B cell (primary cell): ENCODE measurements around the gene RPS6KA1. TPM values are rescaled to one million over a fixed set of nuclear protein-coding genes. Genes with fewer than 3 reads are reported as not detected.
"Not testable (repeated sequence)": the region's sequence is repeated elsewhere in the genome, so short reads cannot be mapped to it uniquely, and the experiment has no call there.

ENCODE experiments used
- ATAC-seq: fragments of 200-7000 bp; cut with Tn5 transposase; one replicate; pipeline ENCODE4 v1.10.0; 2021; ENCODE audit warnings: low read depth, mild to moderate bottlenecking, moderate number of reproducible peaks, moderate library complexity
- CTCF ChIA-PET: fragments of 350-600 bp; sonication (Branson Sonifier 250); formaldehyde crosslinking; loops from one replicate; lab custom pipeline; 2021; ENCODE audit warnings: antibody characterized with exemption, inconsistent platforms; lab: Charles Lee
- POLR2A ChIA-PET: fragments of 350-600 bp; sonication (Branson Sonifier 250); formaldehyde crosslinking; loops from one replicate; lab custom pipeline; 2021; ENCODE audit warnings: antibody characterized with exemption; lab: Charles Lee
- DNase-seq: peaks from one replicate; pipeline ENCODE4 v3.0.0; 2013
- H2AFZ ChIP-seq: 2 replicates; pipeline ENCODE4 v1.6.1; 2012; ENCODE audit warnings: mild to moderate bottlenecking, low read depth, low read length; ENCODE audit not compliant: insufficient read depth, poor library complexity, severe bottlenecking
- H3K27ac ChIP-seq, 2 donors: 1 replicate in 1 of 2; 2 replicates in 1 of 2; pipeline ENCODE4 v1.5.1; 2012 to 2013; ENCODE audit warnings: low read length in 2 of 2, mild to moderate bottlenecking in 2 of 2, moderate library complexity in 1 of 2
- H3K27me3 ChIP-seq, 4 experiments: fragments of 200-600 bp in 1 of 4; sonication (generic) in 1 of 4; replicated peaks in 1 of 4; 1 replicate in 2 of 4; 2 replicates in 2 of 4; pipeline versions ENCODE4 v1.6.1 to v1.7.0; 2013 to 2016; ENCODE audit warnings: low read length in 3 of 4, mild to moderate bottlenecking in 2 of 4, mixed read lengths in 1 of 4, moderate library complexity in 1 of 4; ENCODE audit not compliant: insufficient read depth in 4 of 4, control insufficient read depth in 3 of 4; ENCODE audit errors: control extremely low read depth in 1 of 4
- H3K36me3 ChIP-seq, 2 experiments: replicated peaks in 1 of 2; 1 replicate in 1 of 2; 2 replicates in 1 of 2; pipeline versions ENCODE4 v1.6.1 to v1.7.1; 2013; ENCODE audit warnings: low read length in 1 of 2; ENCODE audit not compliant: insufficient read depth in 2 of 2, control insufficient read depth in 1 of 2; ENCODE audit errors: control extremely low read depth in 1 of 2, extremely low read depth in 1 of 2
- H3K4me1 ChIP-seq, 2 donors: fragments of 200-600 bp in 1 of 2; sonication (generic) in 1 of 2; 1 replicate in 1 of 2; 2 replicates in 1 of 2; pipeline versions ENCODE4 v1.5.1 to v1.6.1; 2013 to 2017; ENCODE audit warnings: low read length in 2 of 2; ENCODE audit not compliant: control insufficient read depth in 2 of 2, insufficient read depth in 2 of 2
- H3K4me2 ChIP-seq: replicated peaks from 2 replicates; pipeline ENCODE3; 2012; ENCODE audit warnings: mild to moderate bottlenecking, low read depth, low read length; ENCODE audit not compliant: poor library complexity, severe bottlenecking
- H3K4me3 ChIP-seq, 5 experiments: fragments of 200-600 bp in 1 of 5; sonication (generic) in 1 of 5; 1 replicate in 3 of 5; 2 replicates in 2 of 5; pipeline versions ENCODE4 v1.5.1 to v1.7.0; 2011 to 2016; ENCODE audit warnings: low read length in 4 of 5, mild to moderate bottlenecking in 4 of 5, low read depth in 2 of 5, control low read depth in 1 of 5, moderate library complexity in 1 of 5; ENCODE audit not compliant: insufficient read depth in 1 of 5; ENCODE audit errors: control extremely low read depth in 1 of 5, extremely low read depth in 1 of 5
- H3K79me2 ChIP-seq: fragments of 200-600 bp; sonication (generic); one replicate; pipeline ENCODE4 v1.6.0; 2016; ENCODE audit warnings: low read length; ENCODE audit not compliant: control insufficient read depth, insufficient read depth
- H3K9ac ChIP-seq: fragments of 200-600 bp; sonication (generic); 2 replicates; pipeline ENCODE4 v1.6.1; 2017; ENCODE audit warnings: mild to moderate bottlenecking, low read length, moderate library complexity
- H3K9me3 ChIP-seq, 3 donors: one replicate each; pipeline versions ENCODE4 v1.6.1 to v1.7.1; 2013; ENCODE audit warnings: low read length in 2 of 3; ENCODE audit not compliant: control insufficient read depth in 2 of 3, insufficient read depth in 1 of 3; ENCODE audit errors: control extremely low read depth in 1 of 3
- H4K20me1 ChIP-seq: 2 replicates; pipeline ENCODE4 v1.6.0; 2012; ENCODE audit warnings: mild to moderate bottlenecking, low read length; ENCODE audit not compliant: insufficient read depth, control insufficient read depth, poor library complexity, severe bottlenecking
- H3K27ac Mint-ChIP-seq: one replicate; pipeline ENCODE4 v1.8.0; 2021; ENCODE audit warnings: mixed read lengths
- H3K27me3 Mint-ChIP-seq: one replicate; pipeline ENCODE4 v1.8.0; 2021; ENCODE audit warnings: mixed read lengths
- H3K4me1 Mint-ChIP-seq: one replicate; pipeline ENCODE4 v1.8.0; 2021; ENCODE audit warnings: mixed read lengths
- H3K4me3 Mint-ChIP-seq: one replicate; pipeline ENCODE4 v1.8.0; 2021; ENCODE audit warnings: mixed read lengths
- H3K9me3 Mint-ChIP-seq: one replicate; pipeline ENCODE4 v1.8.0; 2022; ENCODE audit warnings: mixed read lengths; ENCODE audit not compliant: insufficient read depth
- WGBS: methylation state at CpG from one replicate; pipeline ENCODE4 v1.1.5; 2013; ENCODE audit warnings: missing lambda C conversion rate; ENCODE audit not compliant: insufficient coverage; 5-methylcytosine and 5-hydroxymethylcytosine counted together
- intact Hi-C: fragments of 100-400 bp; cut with micrococcal nuclease; formaldehyde crosslinking; loops from one replicate; pipeline ENCODE4 v1.10.0; 2022
- polyA plus RNA-seq: library from polyadenylated mRNA; depleted of rRNA; stranded (reverse); fragments of >200 nt; gene quantifications from 2 replicates; pipeline ENCODE4 v1.2.3, GENCODE V29; 2012
- total RNA-seq, 2 donors: library from RNA; stranded (reverse); fragments of 120-200 nt in 1 of 2; gene quantifications; 1 replicate in 1 of 2; 2 replicates in 1 of 2; pipeline versions ENCODE4 v1.2.3 to v1.2.4, GENCODE V29; 2013 to 2022

Gene RPS6KA1
- total and polyA plus RNA-seq, 2 donors (not counting 1 experiment from before 2014, with no cell fraction given): 72.0 to 99.9 TPM

GRCh38 chr1:26510711-26511110 is 18.9 kb upstream of the RPS6KA1 start:
- H3K9me3 Mint-ChIP-seq, H3K27ac ChIP-seq, H2AFZ ChIP-seq, H3K4me3 Mint-ChIP-seq, H3K36me3 ChIP-seq, H4K20me1 ChIP-seq, H3K4me1 Mint-ChIP-seq, H3K27me3 Mint-ChIP-seq, H3K27me3 ChIP-seq, intact Hi-C loops, DNase-seq, H3K4me2 ChIP-seq, H3K4me1 ChIP-seq, ATAC-seq, H3K27ac Mint-ChIP-seq, H3K79me2 ChIP-seq, H3K9ac ChIP-seq, H3K9me3 ChIP-seq, H3K4me3 ChIP-seq: not testable (repeated sequence)
- 100% methylated on average over 1 of the region's 2 CpGs for WGBS
- ChIA-PET POLR2A (interaction anchor here (0.6 to 0.7 kb wide), 2 partner anchors 19 to 181 kb away, joined by 5 to 11 read pairs; no protein-coding TSS in a partner anchor), CTCF (interaction anchor here (0.7 to 0.9 kb wide), 2 partner anchors 9 to 131 kb away, joined by 4 read pairs; no protein-coding TSS in a partner anchor)

- 100% methylated on average over 1 of the region's 4 CpGs for WGBS
- H3K36me3 ChIP-seq, H2AFZ ChIP-seq, H3K9ac ChIP-seq, H3K27me3 Mint-ChIP-seq, H3K4me1 Mint-ChIP-seq, H3K9me3 ChIP-seq, H3K4me3 ChIP-seq, H3K4me1 ChIP-seq, H3K27ac Mint-ChIP-seq, H4K20me1 ChIP-seq, H3K79me2 ChIP-seq, H3K9me3 Mint-ChIP-seq, ATAC-seq, intact Hi-C loops, H3K27me3 ChIP-seq, H3K4me2 ChIP-seq, H3K4me3 Mint-ChIP-seq, H3K27ac ChIP-seq, DNase-seq, POLR2A ChIA-PET: not testable (repeated sequence)
- CTCF ChIA-PET: interaction anchor here (1.1 kb wide), 1 partner anchor 98 kb away, joined by 3 read pairs; no protein-coding TSS in a partner anchor
Observed at GRCh38 chr1:26515836-26516235, 13.7 kb upstream of the RPS6KA1 start.
